T-helper 1 cell (primary cell): ENCODE results near the gene CABP4.
"Not testable (repeated sequence)": the region's sequence is repeated elsewhere in the genome, so short reads cannot be mapped to it uniquely, and the experiment has no call there.

Source experiments
- DNase-seq, 5 donors: peaks; one replicate each; pipeline ENCODE4 v3.0.0-alpha.2; 2012 to 2020

Gene CABP4

DNA sequence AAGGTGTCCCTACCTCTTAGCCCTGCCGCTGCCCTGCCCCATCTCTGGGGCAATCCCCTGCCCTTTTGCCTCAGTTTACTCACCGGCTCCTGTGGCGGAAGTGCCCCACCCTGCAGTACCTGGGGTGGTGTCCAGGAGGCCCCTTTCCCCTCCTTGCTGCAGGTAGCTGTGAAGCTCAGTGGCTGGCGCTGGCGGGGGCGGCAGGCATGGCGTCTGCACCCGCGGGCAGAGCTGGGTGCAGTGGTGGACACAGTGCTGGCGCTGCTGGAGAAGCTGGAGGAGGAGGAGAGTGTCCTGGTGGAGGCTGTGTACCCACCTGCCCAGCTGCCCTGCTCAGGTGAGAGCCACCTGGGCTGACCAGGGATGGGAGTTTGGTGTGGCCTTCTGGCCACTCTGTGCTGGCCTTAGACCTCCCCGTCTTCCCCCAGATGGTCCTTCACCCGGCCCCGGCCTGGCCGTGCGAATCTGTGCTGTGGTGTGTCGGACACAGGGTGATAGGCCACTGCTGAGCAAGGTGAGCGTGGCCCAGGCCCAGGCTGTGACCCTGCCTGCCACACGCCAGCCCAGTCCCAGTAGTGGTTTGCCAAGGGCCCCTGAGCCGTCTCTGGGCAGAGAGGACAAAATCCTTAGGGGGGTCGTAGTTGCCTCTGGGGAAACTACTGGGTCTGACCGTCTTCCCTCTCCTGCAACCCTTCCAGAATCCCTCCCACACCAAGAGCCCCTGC is 35.7 kb upstream of the CABP4 start:
- DNase-seq = no peak

DNA sequence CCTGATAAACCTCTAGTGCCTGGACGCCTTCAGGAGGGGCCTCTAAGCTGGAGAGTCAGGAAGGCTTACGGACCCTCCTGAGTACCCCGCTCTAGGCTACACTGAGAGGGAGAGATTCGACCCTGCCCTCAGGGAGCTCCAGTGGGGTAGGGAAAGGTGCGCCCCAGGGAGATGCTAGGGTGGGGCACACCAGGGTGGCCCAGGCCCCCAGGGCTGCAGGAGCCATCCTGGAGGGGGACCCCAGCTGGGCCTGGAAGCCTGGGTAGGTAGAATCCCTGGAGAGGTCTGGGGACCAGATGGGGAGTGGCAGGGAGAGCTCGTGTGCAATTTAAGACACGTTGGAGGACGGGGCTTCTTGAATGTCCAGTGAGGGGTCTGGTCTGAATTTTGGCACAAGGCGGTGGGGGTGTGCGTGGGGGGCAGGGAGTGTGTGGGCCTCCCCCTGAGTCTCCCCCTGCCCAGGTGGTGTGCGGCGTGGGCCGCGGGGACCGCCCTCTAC is 35.0 kb upstream of the CABP4 start:
- DNase-seq = no peak

DNA sequence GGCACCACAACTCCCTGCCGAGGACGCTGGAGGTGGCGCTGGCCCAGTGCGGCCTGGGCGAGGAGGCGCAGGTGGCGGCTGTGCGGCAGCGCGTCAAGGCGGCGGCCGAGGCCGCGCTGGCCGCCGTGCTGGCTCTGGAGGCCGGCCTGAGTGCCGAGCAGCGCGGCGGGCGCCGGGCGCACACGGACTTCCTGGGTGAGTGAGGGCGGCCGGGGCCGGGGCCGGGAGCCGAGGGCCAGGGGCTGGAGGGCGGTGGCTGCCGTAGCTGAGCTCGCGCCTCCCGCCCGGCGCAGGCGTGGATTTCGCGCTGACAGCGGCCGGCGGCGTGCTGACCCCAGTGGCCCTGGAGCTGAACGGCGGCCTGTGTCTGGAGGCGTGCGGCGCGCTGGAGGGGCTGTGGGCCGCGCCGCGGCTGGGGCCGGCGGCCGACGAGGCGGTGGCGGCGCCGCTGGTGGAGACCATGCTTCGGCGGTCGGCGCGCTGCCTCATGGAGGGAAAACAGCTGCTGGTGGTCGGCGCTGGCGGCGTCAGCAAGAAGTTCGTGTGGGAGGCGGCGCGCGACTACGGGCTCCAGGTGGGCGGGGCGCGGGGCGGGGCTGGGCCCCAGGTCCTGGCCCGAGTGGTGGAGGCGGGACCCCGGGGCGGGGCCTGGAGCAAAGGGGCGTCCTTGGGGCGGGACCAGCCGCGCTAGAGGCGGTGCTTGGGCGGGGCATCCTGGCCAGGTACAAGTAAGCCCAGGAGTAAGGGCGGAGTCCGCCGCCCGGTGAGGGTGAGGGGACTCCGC is 34.3 kb upstream of the CABP4 start:
- DNase-seq = peak; percentile 93 to 99 (median 97)

DNA sequence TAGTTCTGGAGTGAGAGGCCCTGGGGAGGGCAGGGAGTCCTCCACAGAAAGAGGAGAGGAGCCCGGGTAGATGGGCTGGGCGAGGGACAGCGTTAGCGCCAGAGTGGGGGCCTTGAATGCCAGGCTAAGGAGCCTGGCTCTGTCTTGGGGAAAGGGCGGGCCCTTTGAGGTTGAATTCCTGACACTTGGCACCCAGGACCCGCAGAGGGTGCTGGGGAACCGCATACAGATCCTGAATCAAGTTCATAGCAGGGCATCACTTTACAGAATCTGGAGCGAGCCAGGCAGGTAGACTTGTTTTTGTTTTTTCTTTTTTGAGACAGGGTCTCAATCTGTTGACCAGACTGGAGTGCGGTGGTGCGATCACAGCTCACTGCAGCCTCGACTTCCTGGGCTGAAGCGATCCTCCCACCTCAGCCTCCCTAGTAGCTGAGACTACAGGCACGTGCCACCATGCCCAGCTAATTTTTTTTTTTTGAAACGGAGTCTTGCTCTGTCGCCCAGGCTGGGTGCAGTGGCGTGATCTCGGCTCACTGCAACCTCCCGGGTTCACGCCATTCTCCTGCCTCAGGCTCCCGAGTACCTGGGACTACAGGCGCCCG is 33.6 kb upstream of the CABP4 start:
- DNase-seq = no peak

DNA sequence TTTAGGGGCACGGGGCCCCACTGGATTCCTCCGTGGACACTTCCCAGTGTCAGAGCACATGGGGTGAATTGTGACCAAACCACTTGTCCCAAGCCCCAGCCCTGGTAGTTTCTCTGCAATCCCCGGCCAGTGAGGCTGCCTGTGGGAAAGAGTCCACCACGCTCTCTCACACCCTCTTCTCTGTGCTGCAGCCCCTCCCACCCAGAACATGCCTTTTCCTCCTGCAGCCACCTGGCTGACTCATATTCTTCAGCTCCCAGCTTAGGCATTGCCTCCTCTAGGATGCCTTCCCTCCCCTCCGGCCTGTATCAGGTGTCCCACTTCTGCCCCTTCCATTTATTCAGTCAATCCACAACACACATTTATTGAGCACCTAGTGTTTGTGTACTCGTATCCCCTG is 32.3 kb upstream of the CABP4 start:
- DNase-seq = no peak

DNA sequence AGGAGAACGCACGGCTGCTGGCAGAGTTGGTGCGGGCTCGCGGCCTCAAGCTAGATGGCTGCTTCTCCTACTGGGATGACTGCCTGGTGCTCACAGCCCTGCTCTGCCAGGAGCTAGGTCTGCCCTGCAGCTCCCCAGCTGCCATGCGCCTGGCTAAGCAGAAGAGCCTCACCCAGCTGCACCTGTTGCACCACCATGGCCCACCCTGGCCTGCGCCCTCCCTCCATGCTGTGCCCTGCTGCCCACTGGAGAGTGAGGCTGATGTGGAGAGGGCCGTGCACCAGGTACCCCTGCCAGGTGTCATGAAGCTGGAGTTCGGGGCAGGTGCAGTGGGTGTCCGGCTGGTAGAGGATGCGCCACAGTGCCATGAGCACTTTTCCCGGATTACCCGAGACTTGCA is 31.7 kb upstream of the CABP4 start:
- no peak for DNase-seq

DNA sequence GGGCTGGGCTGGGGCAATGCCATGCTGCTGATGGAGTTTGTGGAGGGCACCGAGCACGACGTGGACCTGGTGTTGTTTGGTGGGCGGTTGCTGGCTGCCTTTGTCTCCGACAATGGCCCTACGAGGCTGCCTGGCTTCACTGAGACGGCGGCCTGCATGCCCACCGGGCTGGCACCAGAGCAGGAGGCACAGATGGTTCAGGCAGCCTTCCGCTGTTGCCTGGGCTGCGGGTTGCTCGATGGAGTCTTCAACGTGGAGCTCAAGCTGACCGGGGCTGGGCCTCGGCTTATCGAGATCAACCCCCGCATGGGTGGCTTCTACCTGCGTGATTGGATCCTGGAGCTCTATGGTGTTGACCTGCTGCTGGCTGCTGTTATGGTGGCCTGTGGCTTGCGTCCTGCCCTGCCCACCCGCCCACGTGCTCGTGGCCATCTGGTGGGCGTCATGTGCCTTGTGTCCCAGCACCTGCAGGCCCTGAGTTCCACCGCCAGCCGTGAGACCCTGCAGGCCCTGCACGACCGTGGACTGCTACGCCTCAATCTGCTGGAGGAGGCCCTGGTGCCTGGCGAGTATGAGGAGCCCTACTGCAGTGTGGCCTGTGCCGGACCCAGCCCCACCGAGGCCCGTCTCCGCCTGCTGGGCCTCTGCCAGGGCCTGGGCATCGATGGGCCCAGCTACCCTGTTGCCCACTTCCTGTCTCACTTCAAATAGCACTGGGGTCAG is 31.1 kb upstream of the CABP4 start:
- DNase-seq = no peak

DNA sequence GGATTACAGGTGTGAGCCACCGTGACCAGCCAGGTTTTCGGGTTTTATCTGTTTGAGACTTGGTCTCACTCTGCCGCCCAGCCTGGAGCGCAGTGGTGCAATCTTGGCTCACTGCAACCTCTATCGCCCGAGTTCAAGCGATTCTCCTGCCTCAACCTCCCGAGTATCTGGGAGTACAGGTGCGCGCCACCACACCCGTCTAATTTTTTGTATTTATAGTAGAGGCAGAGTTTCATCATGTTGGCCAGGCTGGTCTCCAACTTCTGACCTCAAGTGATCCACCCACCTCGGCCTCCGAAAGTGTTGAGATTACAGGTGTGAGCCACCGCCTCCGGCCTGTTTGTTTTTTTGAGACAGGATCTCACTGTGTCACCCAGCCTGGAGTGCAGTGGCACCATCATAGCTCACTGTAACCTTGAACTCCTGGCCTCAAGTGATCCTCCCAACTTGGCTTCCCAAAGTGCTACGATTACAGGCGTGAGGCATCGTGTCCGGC is 27.7 kb upstream of the CABP4 start:
- DNase-seq = not testable (repeated sequence)

DNA sequence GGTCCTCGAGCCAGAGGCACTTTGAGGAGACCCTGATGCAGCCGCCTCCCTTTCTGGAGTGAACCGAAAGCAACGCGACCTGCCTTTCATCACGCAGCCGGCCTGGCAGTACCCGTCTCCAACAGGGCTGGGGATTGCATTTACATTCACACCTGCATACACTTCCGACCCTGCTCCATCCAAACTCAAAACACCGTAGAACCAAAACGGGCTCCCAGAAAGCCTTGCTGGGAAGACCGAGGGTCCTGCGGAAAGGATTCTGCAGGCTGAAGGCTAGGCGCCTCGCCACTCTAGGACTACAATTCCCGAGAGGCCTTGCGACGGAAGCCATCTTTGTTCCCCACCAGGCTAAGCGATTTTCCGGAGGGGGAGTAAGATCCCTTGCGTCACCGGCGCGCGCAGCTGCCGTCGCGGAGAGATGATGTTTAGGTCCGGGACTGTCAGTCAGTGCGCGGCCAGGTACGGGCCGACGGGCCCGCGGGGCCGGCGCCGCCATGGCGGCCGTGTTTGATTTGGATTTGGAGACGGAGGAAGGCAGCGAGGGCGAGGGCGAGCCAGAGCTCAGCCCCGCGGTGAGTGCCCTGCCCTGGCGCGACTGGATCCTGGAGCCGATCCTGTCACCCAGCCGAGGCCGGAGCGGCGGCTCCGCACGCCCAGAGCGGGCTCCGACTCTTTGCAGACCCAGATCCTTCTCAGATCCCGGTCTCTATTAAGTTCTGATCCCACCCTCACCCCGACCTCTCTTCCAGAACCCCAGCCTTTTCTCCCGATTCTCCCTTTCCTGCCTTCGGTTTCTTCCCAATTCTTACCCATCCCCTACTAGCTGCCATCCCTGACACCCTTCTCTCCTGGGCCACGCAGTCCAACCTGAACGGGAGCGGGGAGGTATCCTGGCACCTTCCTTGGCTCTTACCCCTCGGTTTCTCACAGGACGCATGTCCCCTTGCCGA is 26.8 kb upstream of the CABP4 start, which contains the start of gene RPS6KB2:
TSS of gene RPS6KB2 (plus strand) at position 443 of the 950 bp plus-strand sequence. CDS start at position 495, 52 bp downstream.
- DNase-seq = peak; percentile 96 to 99 (median 97)

DNA sequence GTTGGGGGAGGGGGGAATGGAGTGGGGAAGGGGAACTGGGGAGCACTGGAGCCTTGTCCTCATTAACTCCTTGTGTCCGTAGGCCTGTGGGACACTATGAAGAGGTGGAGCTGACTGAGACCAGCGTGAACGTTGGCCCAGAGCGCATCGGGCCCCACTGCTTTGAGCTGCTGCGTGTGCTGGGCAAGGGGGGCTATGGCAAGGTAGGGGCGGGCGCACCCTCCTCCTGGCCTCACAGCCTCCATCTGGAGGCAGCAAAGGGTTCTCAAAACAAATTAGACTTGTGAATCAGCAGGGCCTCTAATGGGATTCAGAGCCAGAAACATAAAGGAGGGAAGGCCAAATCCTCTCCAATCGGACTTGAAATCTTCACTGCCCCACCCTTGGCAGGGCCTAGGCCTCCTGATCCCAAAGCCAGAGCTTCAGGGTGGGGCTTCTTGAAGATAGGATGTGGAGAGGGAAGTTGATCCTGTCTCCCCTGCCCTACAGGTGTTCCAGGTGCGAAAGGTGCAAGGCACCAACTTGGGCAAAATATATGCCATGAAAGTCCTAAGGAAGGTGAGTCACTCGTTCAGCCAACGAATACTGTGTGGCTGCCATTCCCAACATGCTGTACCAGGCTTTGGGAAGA is 26.0 kb upstream of the CABP4 start:
- no peak for DNase-seq

DNA sequence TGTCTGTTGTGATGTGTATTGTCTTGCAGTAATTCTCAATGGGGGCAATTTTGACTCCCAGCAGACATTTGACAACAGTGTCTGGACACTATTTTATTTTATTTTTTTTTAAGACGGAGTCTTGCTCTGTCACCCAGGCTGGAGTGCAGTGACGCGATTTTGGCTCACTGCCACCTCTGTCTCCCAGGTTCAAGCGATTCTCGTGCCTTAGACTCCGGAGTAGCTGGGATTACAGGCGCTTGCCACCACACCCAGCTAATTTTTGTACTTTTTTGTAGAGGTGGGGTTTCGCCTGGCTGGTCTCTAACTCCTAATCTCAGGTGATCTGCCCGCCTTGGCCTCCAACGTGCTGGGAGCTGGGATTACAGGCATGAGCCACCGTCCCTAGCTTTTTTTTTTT is 25.4 kb upstream of the CABP4 start:
- DNase-seq = no peak

DNA sequence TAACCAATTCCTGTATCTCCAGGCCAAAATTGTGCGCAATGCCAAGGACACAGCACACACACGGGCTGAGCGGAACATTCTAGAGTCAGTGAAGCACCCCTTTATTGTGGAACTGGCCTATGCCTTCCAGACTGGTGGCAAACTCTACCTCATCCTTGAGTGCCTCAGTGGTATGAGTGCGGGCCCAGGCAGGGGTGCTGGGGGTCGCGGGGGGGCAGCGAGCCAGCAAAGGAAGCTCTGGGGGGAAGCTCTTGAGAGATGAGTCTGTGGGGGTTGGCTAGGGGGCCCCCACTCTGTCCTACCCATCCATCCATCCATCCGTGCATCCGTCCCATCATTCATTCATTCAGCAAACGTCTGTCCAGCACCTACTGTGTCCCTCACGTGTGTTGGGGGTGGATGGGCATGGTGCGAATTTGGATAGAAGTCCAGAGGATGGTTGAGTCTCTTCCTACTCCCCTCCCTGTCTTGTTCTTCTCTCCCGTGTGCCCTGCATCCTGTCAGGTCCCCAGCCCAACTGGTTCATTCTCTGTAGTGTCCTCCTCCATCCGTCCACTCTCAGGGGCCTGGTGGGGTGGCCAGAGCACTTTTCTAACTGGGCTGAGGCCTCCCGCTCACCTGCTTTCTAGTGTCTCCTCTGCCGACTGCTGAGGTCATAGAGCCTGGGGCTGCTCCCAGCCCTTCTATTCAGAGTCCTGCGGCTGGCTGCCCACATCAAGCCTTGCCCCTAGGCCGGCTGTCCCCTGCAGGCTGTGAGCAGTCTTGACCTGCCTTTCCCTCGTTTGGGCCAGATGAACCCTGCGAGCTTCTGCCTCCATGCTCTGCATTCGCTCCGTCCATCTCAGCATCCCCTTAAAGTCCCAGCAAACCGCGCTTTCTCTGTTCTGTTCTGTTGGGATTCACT is 23.6 kb upstream of the CABP4 start:
- no peak for DNase-seq

DNA sequence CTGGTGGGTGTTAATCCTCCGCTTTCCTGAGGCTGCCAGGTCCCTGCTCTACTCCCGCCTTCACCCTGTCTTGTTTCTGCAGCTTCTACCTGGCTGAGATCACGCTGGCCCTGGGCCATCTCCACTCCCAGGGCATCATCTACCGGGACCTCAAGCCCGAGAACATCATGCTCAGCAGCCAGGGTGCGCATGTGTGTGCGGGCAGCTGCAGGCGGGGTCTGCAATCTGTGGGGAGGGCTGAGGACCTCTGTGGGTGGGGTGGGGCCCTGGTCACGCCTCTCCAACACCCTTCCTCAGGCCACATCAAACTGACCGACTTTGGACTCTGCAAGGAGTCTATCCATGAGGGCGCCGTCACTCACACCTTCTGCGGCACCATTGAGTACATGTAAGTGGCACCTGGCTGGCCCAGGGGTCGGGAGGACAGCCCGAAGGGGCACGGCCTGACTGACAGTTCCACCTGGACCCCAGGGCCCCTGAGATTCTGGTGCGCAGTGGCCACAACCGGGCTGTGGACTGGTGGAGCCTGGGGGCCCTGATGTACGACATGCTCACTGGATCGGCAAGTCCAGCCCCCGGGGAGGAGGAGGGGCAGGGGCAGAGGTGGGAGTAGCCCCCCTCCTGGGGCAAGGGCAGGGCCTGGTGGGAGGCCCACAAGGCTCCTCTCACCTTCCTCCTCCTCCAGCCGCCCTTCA is 22.4 kb upstream of the CABP4 start:
- DNase-seq = no peak

DNA sequence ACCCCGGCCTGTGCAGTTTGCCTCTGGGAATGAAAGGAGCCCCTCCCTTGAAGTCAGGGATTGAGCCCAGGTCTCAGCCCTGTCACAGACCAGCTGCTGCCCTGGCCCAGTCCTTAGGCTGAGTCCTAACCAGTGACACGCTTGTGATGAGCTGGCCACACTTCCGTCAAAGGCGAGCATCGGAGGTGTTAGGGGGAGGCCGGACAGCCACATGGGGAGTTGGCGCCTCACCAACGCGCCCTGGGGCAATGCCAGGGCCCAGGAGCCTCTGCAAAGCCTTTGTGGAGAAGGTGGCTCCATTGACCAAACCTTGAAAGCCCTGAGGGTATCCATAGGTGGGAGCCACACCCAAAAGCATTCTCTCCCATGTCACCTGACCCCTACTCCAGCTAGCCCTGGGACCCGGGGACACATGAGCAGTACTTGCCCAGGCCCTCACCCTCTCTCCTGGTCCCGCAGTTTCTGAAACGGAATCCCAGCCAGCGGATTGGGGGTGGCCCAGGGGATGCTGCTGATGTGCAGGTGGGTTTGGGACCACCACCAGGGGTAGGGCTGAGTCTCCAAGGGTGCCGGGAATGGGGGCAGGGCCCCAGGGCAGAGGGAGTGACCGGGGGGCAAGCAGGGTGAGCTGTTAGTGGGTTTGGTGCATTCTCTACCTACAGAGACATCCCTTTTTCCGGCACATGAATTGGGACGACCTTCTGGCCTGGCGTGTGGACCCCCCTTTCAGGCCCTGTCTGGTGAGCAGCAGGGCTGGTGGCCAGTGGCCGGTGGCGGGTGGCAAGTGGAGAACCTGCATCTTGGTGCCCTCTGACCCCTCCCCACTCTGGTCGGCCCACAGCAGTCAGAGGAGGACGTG is 21.4 kb upstream of the CABP4 start:
- no peak for DNase-seq

DNA sequence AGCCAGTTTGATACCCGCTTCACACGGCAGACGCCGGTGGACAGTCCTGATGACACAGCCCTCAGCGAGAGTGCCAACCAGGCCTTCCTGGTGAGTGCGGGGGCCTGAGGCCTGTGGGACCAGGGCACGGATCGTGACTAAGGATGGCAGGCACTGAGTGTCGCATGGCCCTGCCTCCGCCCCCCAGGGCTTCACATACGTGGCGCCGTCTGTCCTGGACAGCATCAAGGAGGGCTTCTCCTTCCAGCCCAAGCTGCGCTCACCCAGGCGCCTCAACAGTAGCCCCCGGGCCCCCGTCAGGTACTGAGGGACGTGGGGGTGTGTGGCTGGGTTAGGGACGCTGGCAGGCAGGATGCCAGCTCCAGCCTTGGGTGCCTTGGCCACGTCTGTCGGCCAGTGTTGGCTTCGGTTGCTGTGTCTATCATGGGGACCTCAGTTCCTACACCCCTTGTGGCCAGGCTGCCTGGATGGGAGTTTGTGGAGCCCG is 20.7 kb upstream of the CABP4 start:
- DNase-seq = no peak

DNA sequence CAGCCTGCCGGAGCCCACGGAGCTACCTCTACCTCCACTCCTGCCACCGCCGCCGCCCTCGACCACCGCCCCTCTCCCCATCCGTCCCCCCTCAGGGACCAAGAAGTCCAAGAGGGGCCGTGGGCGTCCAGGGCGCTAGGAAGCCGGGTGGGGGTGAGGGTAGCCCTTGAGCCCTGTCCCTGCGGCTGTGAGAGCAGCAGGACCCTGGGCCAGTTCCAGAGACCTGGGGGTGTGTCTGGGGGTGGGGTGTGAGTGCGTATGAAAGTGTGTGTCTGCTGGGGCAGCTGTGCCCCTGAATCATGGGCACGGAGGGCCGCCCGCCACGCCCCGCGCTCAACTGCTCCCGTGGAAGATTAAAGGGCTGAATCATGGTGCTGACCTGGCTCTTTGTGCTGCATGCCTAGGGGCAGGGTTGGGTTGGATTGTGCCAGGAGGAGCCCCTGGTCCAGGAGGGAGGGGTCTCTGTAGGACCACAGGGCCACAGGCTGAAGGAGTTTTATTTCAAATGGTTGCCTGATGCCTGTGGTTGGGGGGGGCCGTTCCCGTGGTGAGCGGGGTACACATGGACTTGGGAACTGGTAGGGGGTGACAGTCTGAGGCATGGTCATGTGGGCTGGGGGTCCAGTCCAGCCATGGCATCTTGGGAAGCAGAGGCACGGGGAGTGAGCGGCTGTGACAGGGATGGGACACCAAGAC is 20.0 kb upstream of the CABP4 start:
- DNase-seq = no peak

DNA sequence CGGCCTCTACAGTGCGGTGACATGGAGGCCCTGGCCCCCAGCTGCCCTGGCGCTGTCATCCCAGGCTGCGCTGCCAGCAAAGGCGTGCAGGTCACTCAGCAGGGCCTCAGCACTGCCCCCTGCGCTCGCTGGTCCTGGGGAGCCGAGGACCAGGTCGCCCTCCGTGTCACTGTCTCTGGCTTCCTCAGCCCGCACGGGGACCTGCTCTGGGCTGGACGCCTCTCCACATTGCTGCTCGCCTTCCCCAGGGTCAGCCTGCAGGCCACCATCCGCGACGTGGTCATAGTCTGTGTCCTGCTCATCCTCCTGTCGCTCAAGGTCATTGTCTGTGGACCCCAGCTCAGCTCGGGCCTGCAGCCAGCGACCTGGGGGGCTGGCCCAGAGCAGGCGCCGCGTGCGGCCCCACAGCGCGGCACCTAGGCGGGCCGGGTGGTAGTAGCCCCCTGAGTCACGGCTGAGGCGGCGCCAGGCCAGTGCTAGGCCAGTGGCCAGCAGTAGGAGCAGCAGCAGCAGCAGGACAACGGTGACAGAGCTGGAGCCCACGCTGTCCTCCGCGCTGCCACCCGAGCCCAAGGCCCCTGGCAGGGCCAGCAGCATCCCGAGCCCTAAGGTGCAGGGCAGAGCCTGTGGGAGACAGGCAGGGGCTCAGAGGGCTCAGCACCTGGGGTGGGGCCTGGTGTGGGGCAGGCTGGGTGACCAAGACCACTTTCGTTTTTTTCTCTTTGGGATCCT is 19.3 kb upstream of the CABP4 start:
- no peak for DNase-seq
